Fibroblast of lung (primary cell): ENCODE results near the gene PPP4R1. TPM values are rescaled to one million over a fixed set of nuclear protein-coding genes. Genes with fewer than 3 reads are reported as not detected.
A peak's percentile ranks its signal among the peaks of the same experiment; 100 is the strongest.

Source experiments
- DNase-seq, 2 donors: peaks; one replicate each; pipeline versions ENCODE4 v3.0.0 to v3.0.0-alpha.2; 2010; ENCODE audit warnings: low read depth in 2 of 2
- H2AFZ ChIP-seq: 2 replicates; pipeline ENCODE4 v1.5.1; 2012; ENCODE audit warnings: low read length, control low read depth, inconsistent platforms
- H3K27ac ChIP-seq: 2 replicates; pipeline ENCODE4 v1.5.1; 2011; ENCODE audit warnings: low read length, control low read depth; ENCODE audit not compliant: insufficient read depth
- H3K27me3 ChIP-seq: 2 replicates; pipeline ENCODE4 v1.5.1; 2011; ENCODE audit warnings: mild to moderate bottlenecking, low read length; ENCODE audit not compliant: control insufficient read depth, insufficient read depth
- H3K36me3 ChIP-seq: 2 replicates; pipeline ENCODE4 v1.5.1; 2011; ENCODE audit warnings: low read length; ENCODE audit not compliant: control insufficient read depth, insufficient read depth
- H3K4me1 ChIP-seq: 2 replicates; pipeline ENCODE4 v1.5.1; 2011; ENCODE audit warnings: low read length; ENCODE audit not compliant: control insufficient read depth, insufficient read depth; ENCODE audit errors: extremely low read depth
- H3K4me2 ChIP-seq: 2 replicates; pipeline ENCODE4 v1.5.1; 2011; ENCODE audit warnings: low read length, control low read depth; ENCODE audit not compliant: insufficient read depth; ENCODE audit errors: extremely low read depth
- H3K4me3 ChIP-seq, 4 experiments: fragments of 200-600 bp in 1 of 4; sonication (generic) in 1 of 4; replicated peaks in 1 of 4; 2 replicates each; pipeline ENCODE4 v1.5.1; 2011 to 2016; ENCODE audit warnings: low read length in 4 of 4, low read depth in 3 of 4, mild to moderate bottlenecking in 3 of 4, control low read depth in 2 of 4, inconsistent platforms in 1 of 4, mixed read lengths in 1 of 4; ENCODE audit not compliant: insufficient read depth in 1 of 4; ENCODE audit errors: control extremely low read depth in 1 of 4
- H3K79me2 ChIP-seq: 2 replicates; pipeline ENCODE4 v1.5.1; 2012; ENCODE audit warnings: mild to moderate bottlenecking, low read length, inconsistent platforms; ENCODE audit not compliant: control insufficient read depth, insufficient read depth
- H3K9ac ChIP-seq: 2 replicates; pipeline ENCODE4 v1.5.1; 2011; ENCODE audit warnings: mild to moderate bottlenecking, low read length, control low read depth; ENCODE audit not compliant: insufficient read depth
- H3K9me3 ChIP-seq: 2 replicates; pipeline ENCODE4 v1.5.1; 2012; ENCODE audit warnings: low read depth, low read length; ENCODE audit not compliant: control insufficient read depth, insufficient read depth
- H4K20me1 ChIP-seq: 2 replicates; pipeline ENCODE4 v1.5.1; 2011; ENCODE audit warnings: low read length; ENCODE audit not compliant: control insufficient read depth, insufficient read depth; ENCODE audit errors: extremely low read depth
- EZH2 ChIP-seq: IDR thresholded peaks from 2 replicates; pipeline ENCODE4 v1.5.1; 2012; ENCODE audit warnings: low read length, control low read depth, mild to moderate bottlenecking; ENCODE audit errors: missing control alignments
- polyA plus RNA-seq, 2 donors: library from polyadenylated mRNA; depleted of rRNA in 1 of 2; stranded (reverse) in 1 of 2; unstranded in 1 of 2; fragments of >200 nt; gene quantifications; 2 replicates each; pipeline ENCODE4 v1.2.1, GENCODE V29; 2011 to 2012; ENCODE audit warnings: missing spikeins in 1 of 2
- total RNA-seq: library from RNA; depleted of rRNA; stranded (reverse); fragments of >200 nt; gene quantifications from 2 replicates; pipeline ENCODE4 v1.2.1, GENCODE V29; 2014
- TF ChIP-seq, protein P1 (sequence below), 2 donors: IDR thresholded peaks in 1 of 2; conservative IDR thresholded peaks in 1 of 2; 1 replicate in 1 of 2; 2 replicates in 1 of 2; pipeline ENCODE4 v1.5.1; 2011 to 2012; ENCODE audit warnings: low read length in 2 of 2, control low read depth in 1 of 2, inconsistent platforms in 1 of 2, low read depth in 1 of 2, mild to moderate bottlenecking in 1 of 2

Gene PPP4R1
- total and polyA plus RNA-seq, 2 donors (not counting 1 experiment from before 2014, with no cell fraction given) = 83.5 to 108 TPM

DNA sequence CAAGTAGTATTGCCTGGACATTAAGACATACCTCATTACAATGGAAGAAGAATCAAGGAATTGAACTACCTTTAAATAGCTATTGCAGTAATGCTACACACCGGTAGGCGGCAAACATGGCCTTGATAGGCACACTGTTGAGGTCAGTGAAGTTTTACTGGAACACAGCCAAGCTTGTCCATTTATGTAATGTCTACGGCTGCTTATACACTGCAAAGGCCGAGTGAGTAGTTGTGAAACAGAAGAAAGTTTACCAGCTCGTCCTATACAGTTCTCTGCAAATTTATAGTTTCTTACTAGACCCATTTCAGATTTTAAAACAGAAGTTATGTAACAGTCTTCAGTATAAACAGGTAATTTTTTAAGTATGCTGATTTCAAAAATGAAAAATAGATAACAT, 38.8 kb downstream of the PPP4R1 start:
- no peak overlapping the region for H2AFZ ChIP-seq
- H3K9me3 ChIP-seq = no peaks in the 10 kb centered on the region
- H3K4me1 ChIP-seq = no peaks in the 10 kb centered on the region
- H3K79me2 ChIP-seq = peaks cover under 1% of the 10 kb centered on the region
- no peaks in the 10 kb centered on the region for H4K20me1 ChIP-seq
- H3K4me3 ChIP-seq = no peak overlapping the region
- H3K27ac ChIP-seq = no peak overlapping the region
- H3K27me3 ChIP-seq = no peaks in the 10 kb centered on the region
- H3K9ac ChIP-seq = no peak overlapping the region
- DNase-seq = peak; percentile 92 to 99
- peaks cover 3% of the 10 kb centered on the region for H3K36me3 ChIP-seq
- no peak overlapping the region for H3K4me2 ChIP-seq
- TF ChIP-seq EZH2 = no peak
- TF ChIP-seq, protein P1, sequence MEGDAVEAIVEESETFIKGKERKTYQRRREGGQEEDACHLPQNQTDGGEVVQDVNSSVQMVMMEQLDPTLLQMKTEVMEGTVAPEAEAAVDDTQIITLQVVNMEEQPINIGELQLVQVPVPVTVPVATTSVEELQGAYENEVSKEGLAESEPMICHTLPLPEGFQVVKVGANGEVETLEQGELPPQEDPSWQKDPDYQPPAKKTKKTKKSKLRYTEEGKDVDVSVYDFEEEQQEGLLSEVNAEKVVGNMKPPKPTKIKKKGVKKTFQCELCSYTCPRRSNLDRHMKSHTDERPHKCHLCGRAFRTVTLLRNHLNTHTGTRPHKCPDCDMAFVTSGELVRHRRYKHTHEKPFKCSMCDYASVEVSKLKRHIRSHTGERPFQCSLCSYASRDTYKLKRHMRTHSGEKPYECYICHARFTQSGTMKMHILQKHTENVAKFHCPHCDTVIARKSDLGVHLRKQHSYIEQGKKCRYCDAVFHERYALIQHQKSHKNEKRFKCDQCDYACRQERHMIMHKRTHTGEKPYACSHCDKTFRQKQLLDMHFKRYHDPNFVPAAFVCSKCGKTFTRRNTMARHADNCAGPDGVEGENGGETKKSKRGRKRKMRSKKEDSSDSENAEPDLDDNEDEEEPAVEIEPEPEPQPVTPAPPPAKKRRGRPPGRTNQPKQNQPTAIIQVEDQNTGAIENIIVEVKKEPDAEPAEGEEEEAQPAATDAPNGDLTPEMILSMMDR (conservative IDR thresholded peaks at IDR 0.05 in 1 of 2, IDR thresholded peaks at IDR 0.05 in 1 of 2; ENCODE audit: low read depth in 1 of 2, low read length in 2 of 2) = peak; percentile 93 to 96

DNA sequence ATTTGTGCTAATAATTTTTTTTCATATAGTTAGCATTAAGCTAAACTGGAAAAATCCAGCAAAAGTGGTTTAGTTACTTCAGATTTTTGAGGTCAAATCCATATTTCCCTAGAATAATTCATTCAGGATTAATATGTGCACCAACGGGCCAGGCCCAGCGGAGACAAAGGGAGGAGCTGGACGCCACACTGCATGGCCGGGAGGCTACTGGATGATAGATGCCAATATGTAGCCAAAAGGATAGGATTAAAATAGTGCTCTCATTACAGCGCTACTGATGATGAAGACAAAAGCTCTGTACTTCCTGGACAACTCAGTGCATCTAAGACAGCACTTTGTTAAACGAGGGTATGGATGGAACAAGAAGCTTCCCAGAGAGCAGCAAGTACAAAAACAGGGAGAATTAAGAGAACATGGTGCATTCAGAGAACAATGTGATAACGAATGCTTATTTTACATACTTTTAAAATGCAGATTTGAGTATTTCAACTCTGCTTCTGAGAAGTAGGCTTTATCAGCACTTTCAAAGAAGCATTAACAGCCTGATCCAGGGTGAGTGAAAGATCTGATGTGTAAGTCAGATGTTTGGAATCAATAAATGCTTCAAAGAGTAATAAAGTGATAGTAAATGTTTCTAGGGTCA, 39.8 kb downstream of the PPP4R1 start:
- Histone ChIP-seq H3K4me3 (no peak overlapping the region), H3K27ac (no peak overlapping the region), H3K79me2 (no peaks in the 10 kb centered on the region), H3K27me3 (no peaks in the 10 kb centered on the region), H2AFZ (no peak overlapping the region), H3K4me1 (no peaks in the 10 kb centered on the region), H3K4me2 (no peak overlapping the region), H3K36me3 (peaks cover 3% of the 10 kb centered on the region), H4K20me1 (no peaks in the 10 kb centered on the region), H3K9ac (no peak overlapping the region), H3K9me3 (no peaks in the 10 kb centered on the region)
- TF ChIP-seq, protein P1 (conservative IDR thresholded peaks at IDR 0.05 in 1 of 2, IDR thresholded peaks at IDR 0.05 in 1 of 2; ENCODE audit: low read depth in 1 of 2, low read length in 2 of 2) = no peak
- no peak for TF ChIP-seq EZH2
- no peak for DNase-seq

DNA sequence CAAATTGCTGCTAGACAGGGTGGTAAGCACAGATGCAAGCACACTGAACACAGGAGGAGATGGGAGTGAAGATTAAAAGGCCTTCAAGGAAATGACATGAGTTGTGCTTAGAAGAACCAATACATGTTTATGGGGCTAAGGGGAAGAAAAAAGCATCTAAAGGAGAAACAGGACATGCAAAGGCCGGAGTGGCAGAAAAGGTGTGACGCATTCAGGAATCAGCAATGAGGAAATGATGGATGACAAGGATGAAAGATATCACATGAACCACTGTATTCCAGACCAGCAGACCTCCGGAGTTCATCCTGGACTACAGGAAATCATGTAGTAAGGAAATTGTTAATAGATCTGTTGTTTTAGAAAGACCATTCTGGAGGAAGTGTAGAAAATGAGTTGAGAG, 42.8 kb downstream of the PPP4R1 start:
- Histone ChIP-seq H3K79me2 (no peaks in the 10 kb centered on the region), H4K20me1 (no peaks in the 10 kb centered on the region), H3K27ac (no peak overlapping the region), H3K4me2 (no peak overlapping the region), H3K36me3 (peaks cover 5% of the 10 kb centered on the region), H2AFZ (no peak overlapping the region), H3K27me3 (no peaks in the 10 kb centered on the region), H3K9me3 (no peaks in the 10 kb centered on the region), H3K4me3 (no peak overlapping the region), H3K9ac (no peak overlapping the region), H3K4me1 (no peaks in the 10 kb centered on the region)
- no peak for DNase-seq
- TF ChIP-seq EZH2 = no peak
- TF ChIP-seq, protein P1 (conservative IDR thresholded peaks at IDR 0.05 in 1 of 2, IDR thresholded peaks at IDR 0.05 in 1 of 2; ENCODE audit: low read depth in 1 of 2, low read length in 2 of 2) = no peak
